ENCODE results near the gene ZNF236.

- TF ChIP-seq, protein P1, sequence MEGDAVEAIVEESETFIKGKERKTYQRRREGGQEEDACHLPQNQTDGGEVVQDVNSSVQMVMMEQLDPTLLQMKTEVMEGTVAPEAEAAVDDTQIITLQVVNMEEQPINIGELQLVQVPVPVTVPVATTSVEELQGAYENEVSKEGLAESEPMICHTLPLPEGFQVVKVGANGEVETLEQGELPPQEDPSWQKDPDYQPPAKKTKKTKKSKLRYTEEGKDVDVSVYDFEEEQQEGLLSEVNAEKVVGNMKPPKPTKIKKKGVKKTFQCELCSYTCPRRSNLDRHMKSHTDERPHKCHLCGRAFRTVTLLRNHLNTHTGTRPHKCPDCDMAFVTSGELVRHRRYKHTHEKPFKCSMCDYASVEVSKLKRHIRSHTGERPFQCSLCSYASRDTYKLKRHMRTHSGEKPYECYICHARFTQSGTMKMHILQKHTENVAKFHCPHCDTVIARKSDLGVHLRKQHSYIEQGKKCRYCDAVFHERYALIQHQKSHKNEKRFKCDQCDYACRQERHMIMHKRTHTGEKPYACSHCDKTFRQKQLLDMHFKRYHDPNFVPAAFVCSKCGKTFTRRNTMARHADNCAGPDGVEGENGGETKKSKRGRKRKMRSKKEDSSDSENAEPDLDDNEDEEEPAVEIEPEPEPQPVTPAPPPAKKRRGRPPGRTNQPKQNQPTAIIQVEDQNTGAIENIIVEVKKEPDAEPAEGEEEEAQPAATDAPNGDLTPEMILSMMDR (IDR thresholded peaks at IDR 0.05) = no peak
- TF ChIP-seq POLR2A (IDR thresholded peaks at IDR 0.05) = no peak
Observed at GRCh38 chr18:76993085-76993382, 170.7 kb downstream of the ZNF236 start.

All from tibial nerve (tissue), 3 donors.